Measurements from ENCODE around the gene FLNB.

FLNB gene

GRCh38 chr3:58084788-58085543, 76.7 kb downstream of the FLNB start:
- no peak for DNase-seq

GRCh38 chr3:58085616-58086015, 77.4 kb downstream of the FLNB start:
- no peak for DNase-seq

GRCh38 chr3:58088501-58088900, 80.3 kb downstream of the FLNB start:
- DNase-seq, result no peak

DNA sequence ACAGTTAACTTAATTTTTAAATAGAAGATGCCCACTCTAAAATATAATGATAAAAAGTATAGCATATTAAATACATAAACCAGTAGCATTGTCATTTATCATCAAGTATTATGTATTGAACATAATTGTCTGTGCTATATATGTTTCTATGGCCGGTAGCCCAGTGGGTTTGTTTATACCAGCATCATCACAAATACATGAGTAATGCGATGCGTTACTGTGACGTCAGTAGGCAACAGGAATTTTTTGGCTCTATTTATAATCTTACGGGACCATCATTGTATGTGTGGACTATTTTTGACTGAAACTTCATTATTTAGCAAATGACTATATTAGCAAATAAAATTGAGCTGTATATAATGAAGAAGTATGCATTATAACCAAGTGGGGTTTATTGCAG, 82.1 kb downstream of the FLNB start:
- no peak for DNase-seq

DNA sequence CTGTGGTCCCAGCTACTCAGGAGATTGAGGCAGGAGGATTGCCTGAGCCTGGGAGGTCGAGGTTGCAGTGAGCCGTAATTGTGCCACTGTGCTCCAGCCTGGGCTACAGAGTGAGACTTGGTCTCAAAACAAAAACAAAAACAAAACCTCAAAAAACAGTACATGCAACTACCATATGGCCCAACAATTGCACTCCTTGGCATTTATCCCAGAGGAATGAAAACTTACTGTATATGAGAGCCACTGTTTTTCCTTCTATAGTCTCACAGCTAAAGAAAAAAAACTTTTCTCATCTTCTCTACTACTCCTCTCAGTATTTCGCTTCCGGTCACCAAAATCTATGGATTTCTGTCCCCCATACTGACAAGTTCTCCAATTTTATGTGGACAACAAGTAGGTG, 84.3 kb downstream of the FLNB start:
- no peak for DNase-seq

DNA sequence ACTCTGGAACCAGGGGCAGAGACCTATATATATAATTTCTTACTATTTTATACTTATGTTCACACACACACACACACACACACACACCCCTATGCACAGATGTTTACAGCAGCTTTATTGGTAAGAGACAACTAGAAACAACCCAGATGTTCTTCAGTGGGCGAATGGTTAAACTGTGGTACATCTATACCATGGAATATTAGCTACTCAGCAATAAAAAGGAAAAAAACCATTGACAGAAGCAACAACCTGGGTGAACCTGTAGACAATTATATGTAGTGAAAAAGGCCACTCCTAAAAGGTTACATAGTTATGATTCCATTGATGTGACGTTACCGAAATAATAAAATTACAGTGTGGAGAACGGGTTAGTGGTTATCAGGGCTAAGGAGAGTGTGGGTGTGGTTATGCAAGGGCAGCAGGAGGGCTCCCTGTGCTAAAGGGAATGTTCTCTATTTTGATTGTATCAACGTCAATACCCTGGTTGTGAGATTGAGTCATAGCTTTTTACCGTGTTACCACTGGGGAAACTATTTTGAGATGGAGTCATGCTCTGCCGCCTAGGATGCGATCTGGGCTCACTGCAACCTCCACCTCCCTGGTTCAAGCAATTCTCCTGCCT, 85.5 kb downstream of the FLNB start:
- DNase-seq, result no peak

- no peak for DNase-seq
Observed at GRCh38 chr3:58094657-58095056, 86.4 kb downstream of the FLNB start.

GRCh38 chr3:58095603-58096138, 87.4 kb downstream of the FLNB start:
- no peak for DNase-seq

GRCh38 chr3:58098531-58098930, 90.3 kb downstream of the FLNB start:
- DNase-seq, result no peak

GRCh38 chr3:58099865-58100264, 91.6 kb downstream of the FLNB start:
- DNase-seq, result no peak

DNA sequence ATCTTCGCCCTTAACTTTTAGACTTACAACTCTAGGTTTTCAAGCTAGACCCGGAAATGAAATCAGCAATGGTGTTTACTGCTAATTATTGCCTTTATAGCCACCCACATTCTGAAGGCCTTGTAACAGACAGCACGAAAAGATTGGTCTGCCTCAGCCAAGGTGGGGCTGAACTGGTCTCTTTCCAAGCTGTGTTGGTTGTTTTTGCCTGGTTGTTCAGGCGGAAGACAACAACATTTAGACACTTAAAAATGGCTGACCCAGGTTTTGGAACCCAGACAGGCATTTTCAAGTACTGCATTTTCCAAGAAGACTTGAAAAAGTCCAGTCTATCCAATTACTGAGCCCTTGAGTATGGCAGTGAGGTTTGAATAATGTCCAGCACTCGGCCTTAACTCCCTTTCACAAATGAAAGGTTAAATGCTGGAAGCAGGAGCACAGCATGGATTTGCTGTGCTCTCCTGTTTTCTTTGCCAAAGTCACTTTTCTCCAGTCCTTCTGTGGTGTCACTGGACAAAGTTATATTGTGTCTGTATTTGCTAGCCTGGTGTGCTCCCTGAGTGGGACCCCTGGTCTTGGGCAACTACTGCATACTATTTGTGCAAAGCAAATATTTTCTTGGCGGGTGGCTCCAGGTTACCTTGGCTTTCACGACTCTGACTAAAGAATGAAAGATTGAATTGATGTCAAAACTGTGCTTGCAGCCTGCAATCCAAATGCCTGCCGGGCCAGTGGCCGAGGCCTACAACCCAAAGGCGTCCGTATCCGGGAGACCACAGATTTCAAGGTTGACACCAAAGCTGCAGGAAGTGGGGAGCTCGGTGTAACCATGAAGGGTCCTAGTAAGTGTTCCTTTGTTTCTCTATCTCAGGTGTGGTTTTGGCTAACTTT, 93.5 kb downstream of the FLNB start:
- DNase-seq, result no peak

DNA sequence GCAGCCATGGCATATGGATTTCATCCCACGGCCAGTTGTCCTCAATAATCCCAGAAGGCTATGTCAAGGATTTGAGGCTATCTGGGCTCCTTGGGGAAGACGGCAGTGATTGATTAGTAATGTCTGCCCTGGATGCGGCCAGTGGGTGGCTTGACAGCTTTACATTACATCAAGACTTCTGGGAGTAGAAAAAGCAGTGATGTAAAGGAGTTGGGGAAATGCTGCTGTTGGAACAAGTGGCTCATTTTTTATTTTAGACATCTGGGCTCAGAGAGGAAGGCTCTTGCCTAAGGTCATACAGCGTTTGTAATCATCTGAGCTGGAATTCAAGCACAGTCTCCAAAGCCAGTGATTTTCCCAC, 94.1 kb downstream of the FLNB start:
- DNase-seq, result no peak

DNA sequence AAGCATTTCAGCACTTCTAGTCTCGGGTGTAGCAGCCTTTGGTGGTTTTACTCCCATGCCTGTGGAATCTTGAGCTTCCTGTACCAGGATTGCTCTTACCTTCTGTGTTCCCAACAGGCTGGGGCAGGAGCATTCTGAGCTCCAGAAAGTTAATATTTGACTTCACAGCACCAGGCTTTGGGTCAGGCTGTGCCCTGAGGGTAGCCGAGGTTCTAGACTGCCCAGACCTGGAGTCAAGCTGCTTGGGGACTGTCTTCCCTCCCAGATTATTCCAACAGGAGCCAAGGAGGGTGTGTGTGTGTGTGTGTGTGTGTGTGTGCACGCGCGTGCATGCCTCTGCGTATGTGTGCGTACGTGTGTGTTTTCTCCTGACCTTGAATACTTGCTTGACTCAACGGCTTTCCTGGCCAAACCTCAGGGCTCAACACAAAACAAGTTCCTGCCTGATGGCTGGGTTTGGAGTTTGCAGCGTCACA, 94.8 kb downstream of the FLNB start:
- DNase-seq, result no peak

DNA sequence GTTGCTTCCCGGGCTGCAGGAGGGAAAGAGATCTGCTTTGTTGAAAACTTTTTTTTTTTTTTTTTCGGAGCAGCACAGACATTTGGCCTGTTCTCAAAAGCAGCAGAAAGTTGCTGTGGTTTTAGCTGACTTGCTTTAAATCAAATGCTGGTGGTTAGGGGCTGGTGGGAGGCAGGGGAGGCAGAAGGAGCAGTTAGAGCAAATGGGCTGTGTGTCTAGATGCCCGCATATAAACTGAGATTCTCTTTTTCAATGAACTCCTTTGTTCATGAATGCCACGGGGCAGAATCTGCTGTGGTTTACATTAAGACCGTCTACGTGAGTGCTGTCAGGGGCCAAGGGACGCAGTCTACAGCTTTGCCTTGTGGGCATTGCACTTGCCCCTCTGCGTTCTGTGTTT, 95.9 kb downstream of the FLNB start:
- no peak for DNase-seq

- no peak for DNase-seq
Observed at GRCh38 chr3:58104712-58105111, 96.5 kb downstream of the FLNB start.

DNA sequence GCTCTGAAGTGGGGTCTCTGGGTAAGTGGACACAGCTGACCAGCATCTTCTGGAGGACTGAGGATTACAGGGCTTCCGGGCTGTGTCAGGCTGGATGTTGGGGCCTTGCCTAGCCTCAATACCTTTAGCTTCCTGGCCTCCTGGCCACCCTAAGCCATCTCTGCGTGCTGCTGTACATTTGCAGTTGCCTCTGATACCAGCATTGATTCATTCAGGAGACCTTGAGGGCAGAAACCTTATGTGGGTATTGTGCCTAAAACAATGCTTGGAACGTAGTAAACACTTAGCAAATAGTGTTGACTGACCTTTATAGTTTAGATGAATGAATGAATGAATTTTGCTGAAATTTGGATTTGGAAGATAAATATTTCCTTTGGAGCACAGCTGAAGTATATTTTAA, 97.0 kb downstream of the FLNB start:
- DNase-seq, result no peak

GRCh38 chr3:58106061-58106460, 97.8 kb downstream of the FLNB start:
- no peak for DNase-seq

DNA sequence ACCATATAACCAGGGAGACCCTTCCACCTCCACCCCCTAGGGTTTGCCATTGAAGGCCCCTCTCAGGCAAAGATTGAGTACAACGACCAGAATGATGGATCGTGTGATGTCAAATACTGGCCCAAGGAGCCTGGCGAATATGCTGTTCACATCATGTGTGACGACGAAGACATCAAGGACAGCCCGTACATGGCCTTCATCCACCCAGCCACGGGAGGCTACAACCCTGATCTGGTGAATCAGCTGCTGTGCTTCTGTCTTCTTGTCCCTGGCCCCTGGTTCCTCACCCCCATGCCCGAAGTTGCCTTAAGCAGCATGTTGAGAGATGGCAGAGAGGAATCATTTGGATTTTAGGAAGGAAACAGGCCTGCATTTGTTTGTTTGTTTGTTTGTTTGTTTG, 98.4 kb downstream of the FLNB start:
- DNase-seq, result no peak

DNA sequence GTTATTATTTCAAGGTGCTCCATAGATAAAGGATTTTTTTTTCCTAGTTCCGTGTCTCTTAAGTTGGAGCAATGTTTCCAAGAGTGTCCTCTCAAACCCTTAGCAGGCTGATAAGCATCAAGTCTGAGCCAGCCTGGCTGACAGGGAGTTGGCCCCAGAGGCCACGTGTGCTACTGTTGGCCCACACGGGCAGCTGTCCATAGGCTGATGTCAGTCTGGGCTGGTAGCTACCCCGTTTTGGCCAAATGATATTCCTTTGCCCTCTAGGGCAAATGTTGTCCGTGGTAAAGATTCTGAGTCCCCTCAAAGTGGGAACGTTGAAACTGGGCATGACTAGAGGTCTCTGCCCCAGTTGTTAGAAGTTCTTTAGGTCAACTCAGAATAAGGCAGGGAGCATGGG, 99.4 kb downstream of the FLNB start:
- DNase-seq, result no peak

GRCh38 chr3:58109752-58110151, 101.5 kb downstream of the FLNB start:
- DNase-seq, result no peak

DNA sequence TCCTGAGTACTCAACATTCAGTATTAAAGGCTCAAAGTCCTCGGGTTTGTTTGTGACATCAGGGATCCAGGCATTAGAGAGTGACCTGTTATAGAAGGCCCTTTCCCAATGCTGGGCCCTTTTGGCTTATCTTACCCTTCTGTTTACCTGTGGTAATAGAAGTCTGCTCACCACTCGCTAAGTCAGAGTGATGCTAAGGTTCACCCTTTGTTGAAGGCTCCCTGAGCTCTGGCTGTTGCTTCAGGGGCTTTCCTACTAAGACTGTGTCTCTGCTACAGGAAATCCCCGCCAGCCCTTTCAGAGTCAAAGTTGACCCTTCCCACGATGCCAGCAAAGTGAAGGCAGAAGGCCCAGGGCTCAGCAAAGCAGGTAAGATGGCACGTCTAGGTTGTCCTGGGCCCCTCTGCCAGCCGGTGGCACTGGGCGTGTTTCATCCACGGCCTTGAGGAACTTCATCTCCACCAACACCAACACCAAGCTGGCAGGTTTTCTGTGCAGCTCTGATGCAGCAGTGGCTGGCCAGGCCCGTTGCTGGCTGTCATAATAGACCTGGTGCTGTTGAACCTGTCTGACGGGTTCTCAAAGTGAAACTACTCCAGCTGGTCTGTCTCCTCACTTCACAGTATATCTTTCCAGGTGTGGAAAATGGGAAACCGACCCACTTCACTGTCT, 103.4 kb downstream of the FLNB start:
- no peak for DNase-seq

GRCh38 chr3:58112185-58112535, 103.9 kb downstream of the FLNB start:
- no peak for DNase-seq

DNA sequence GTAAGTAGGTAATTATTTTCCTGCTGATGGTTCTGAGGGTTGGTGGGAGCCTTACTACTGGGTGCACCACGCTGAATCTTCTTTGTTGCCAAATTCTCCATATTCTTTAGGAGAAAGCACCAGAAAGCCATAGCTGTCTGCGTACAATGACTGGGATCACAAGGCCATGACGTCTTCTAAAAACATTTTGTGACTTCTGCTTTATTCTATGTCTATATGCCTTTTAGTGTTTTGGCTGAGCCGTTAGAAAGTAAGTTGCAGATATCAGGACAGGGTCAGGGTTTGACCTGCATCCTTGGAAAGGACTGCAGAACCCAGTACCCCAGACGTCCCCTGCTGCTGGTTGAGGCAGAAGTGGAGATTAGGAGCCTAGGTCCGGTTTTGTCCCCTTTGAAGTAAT, 107.0 kb downstream of the FLNB start:
- no peak for DNase-seq
